Cardiac fibroblast (primary cell): Measurements from ENCODE around the gene HMCN2.
A peak's percentile ranks its signal among the peaks of the same experiment; 100 is the strongest.

Source experiments
- DNase-seq, 2 donors: peaks; one replicate each; pipeline versions ENCODE4 v3.0.0 to v3.0.0-alpha.2; 2010; ENCODE audit warnings: low read depth in 2 of 2
- H3K4me3 ChIP-seq, 2 donors: replicated peaks in 1 of 2; 1 replicate in 1 of 2; 2 replicates in 1 of 2; pipeline ENCODE4 v1.5.1; 2011; ENCODE audit warnings: low read depth in 2 of 2, low read length in 2 of 2, mild to moderate bottlenecking in 2 of 2, moderate library complexity in 1 of 2
- CTCF ChIP-seq: IDR thresholded peaks from one replicate; pipeline ENCODE4 v1.5.1; 2011; ENCODE audit warnings: low read depth, mild to moderate bottlenecking, low read length, inconsistent platforms

HMCN2 gene

GRCh38 chr9:130265431-130266235 lies at the start of gene HMCN2:
Gene HMCN2, plus strand, starts transcription at chr9:130265760. Its CDS starts 119 bp downstream, at chr9:130265879.
- H3K4me3 ChIP-seq: no peak within 1 kb of the TSS
- peak in 1 of 2 donors; percentile 7 for DNase-seq
- TF ChIP-seq CTCF: no peak

GRCh38 chr9:130217838-130218237 lies 47.7 kb upstream of the HMCN2 start:
- DNase-seq: no peak
- TF ChIP-seq CTCF: no peak
- no peak overlapping the region for H3K4me3 ChIP-seq

- TF ChIP-seq CTCF: no peak
- no peak overlapping the region for H3K4me3 ChIP-seq
- no peak for DNase-seq
These were observed 45.9 kb upstream of the HMCN2 start for GRCh38 chr9:130219661-130220096.

GRCh38 chr9:130220352-130220751 lies 45.2 kb upstream of the HMCN2 start:
- TF ChIP-seq CTCF: peak; percentile 23
- no peak overlapping the region for H3K4me3 ChIP-seq
- peak; percentile 19 to 72 for DNase-seq

- H3K4me3 ChIP-seq: no peak overlapping the region
- TF ChIP-seq CTCF: no peak
- DNase-seq: no peak
These were observed 42.7 kb upstream of the HMCN2 start for GRCh38 chr9:130222833-130223232.

GRCh38 chr9:130225071-130225470 lies 40.5 kb upstream of the HMCN2 start:
- TF ChIP-seq CTCF: no peak
- DNase-seq: no peak
- no peak overlapping the region for H3K4me3 ChIP-seq
